ENCODE data around the gene EIF5B. TPM values are rescaled to one million over a fixed set of nuclear protein-coding genes. Genes with fewer than 3 reads are reported as not detected.
"Not testable (repeated sequence)": the region's sequence is repeated elsewhere in the genome, so short reads cannot be mapped to it uniquely, and the experiment has no call there.

The EIF5B gene
- total RNA-seq, 4 donors from 2014 or later: 28.8 to 47.4 (median 42.3) TPM

DNA sequence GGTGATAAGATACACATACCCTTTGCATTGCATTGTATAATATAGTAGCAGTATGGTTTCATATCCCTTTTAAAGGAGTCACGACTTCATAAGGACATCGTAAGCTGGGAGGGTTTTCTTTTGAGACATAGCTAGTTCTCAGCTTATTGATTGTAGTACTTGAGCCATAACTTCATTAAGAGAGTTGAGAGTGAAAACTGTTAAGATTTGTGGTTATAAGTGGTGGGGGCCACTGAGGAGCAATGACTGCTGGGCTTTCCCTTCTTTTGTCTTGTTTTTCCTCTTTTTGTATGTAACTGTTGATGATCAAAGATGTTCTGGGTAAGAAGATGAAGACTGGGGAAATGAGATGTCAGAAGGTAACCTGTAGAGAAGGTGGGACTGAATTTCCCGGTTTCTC, 11.0 kb downstream of the EIF5B start:
- H3K4me3 ChIP-seq: no peak overlapping the region
- no peaks in the 10 kb centered on the region for H3K27me3 ChIP-seq
- TF ChIP-seq EP300 (IDR thresholded peaks at IDR 0.05) (no peak), POLR2A (IDR thresholded peaks at IDR 0.05) (no peak)
- TF ChIP-seq, protein P1, sequence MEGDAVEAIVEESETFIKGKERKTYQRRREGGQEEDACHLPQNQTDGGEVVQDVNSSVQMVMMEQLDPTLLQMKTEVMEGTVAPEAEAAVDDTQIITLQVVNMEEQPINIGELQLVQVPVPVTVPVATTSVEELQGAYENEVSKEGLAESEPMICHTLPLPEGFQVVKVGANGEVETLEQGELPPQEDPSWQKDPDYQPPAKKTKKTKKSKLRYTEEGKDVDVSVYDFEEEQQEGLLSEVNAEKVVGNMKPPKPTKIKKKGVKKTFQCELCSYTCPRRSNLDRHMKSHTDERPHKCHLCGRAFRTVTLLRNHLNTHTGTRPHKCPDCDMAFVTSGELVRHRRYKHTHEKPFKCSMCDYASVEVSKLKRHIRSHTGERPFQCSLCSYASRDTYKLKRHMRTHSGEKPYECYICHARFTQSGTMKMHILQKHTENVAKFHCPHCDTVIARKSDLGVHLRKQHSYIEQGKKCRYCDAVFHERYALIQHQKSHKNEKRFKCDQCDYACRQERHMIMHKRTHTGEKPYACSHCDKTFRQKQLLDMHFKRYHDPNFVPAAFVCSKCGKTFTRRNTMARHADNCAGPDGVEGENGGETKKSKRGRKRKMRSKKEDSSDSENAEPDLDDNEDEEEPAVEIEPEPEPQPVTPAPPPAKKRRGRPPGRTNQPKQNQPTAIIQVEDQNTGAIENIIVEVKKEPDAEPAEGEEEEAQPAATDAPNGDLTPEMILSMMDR (IDR thresholded peaks at IDR 0.05): no peak
- 89% methylated on average over 3 of the region's 3 CpGs for WGBS, 2 donors
- no peaks in the 10 kb centered on the region for H3K9me3 ChIP-seq
- H3K36me3 ChIP-seq: no peaks in the 10 kb centered on the region
- DNase-seq (ENCODE audit: low spot score in 2 of 2): no peak
- peaks cover 0 to 15% (median 2%) of the 10 kb centered on the region in 4 donors for H3K4me1 ChIP-seq
- H3K27ac ChIP-seq: no peak overlapping the region

DNA sequence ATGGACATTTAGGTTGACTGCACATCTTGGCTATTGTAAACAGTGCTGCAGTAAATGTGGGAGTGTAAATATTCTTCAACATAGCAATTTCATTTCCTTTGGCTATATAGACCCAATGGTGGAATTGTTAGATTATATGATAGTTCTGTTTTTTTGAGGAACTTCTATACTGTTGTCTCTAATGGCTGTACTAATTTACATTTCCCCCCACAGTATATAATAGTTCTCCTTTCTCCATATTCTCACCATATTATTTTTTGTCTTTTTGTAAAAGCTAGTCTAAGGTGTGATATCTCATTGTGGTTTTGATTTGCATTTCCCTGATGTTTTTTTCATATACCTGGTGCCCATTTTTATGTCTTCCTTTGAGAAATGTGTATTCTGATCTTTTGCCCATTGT, 13.0 kb downstream of the EIF5B start:
- TF ChIP-seq POLR2A (IDR thresholded peaks at IDR 0.05) (no peak), EP300 (IDR thresholded peaks at IDR 0.05) (no peak)
- TF ChIP-seq, protein P1 (IDR thresholded peaks at IDR 0.05): no peak
- no peak for DNase-seq (ENCODE audit: low spot score in 2 of 2)

GRCh38 chr2:99354070-99354469, 16.9 kb downstream of the EIF5B start:
- no peak overlapping the region for H3K27ac ChIP-seq
- WGBS, 2 donors: 73 to 83% methylated on average over 1 of the region's 1 CpG
- peaks cover 0 to 13% (median 0%) of the 10 kb centered on the region in 4 donors for H3K4me1 ChIP-seq
- no peaks in the 10 kb centered on the region for H3K36me3 ChIP-seq
- DNase-seq (ENCODE audit: low spot score in 2 of 2): no peak
- no peaks in the 10 kb centered on the region for H3K27me3 ChIP-seq
- H3K9me3 ChIP-seq: no peaks in the 10 kb centered on the region
- TF ChIP-seq, protein P1 (IDR thresholded peaks at IDR 0.05): no peak
- TF ChIP-seq POLR2A (IDR thresholded peaks at IDR 0.05) (no peak), EP300 (IDR thresholded peaks at IDR 0.05) (no peak)
- no peak overlapping the region for H3K4me3 ChIP-seq

More for the DNA sequence above, 13.0 kb downstream of the EIF5B start:
- Histone ChIP-seq H3K27ac (no peak overlapping the region), H3K4me3 (no peak overlapping the region), H3K27me3 (no peaks in the 10 kb centered on the region), H3K9me3 (no peaks in the 10 kb centered on the region), H3K4me1 (peaks cover 0 to 9% (median 2%) of the 10 kb centered on the region in 4 donors), H3K36me3 (no peaks in the 10 kb centered on the region)

DNA sequence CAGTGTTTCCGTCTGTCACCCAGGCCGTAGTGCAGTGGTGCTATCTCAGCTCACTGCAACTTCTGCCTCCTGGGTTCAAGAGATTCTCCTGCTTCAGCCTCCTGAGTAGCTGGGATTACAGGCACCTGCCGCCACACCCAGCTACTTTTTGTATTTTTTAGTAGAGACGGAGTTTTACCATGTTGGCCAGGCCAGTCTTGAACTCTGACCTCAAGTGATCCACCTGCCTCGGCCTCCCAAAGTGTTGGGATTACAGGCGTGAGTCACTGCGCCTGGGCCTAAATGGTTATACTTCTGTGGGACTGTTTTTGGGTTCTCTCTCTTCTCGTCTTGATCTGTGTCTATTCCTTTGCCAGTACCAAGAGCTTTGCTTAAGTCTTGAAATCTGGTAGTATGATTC, 17.6 kb downstream of the EIF5B start:
- not testable (repeated sequence) for H3K36me3 ChIP-seq; H3K9me3 ChIP-seq; DNase-seq (ENCODE audit: low spot score in 2 of 2); H3K4me1 ChIP-seq; H3K27me3 ChIP-seq; H3K4me3 ChIP-seq; H3K27ac ChIP-seq
- WGBS, 2 donors: 90 to 97% methylated on average over 8 of the region's 8 CpGs

- peaks cover 0 to 5% (median 0%) of the 10 kb centered on the region in 3 donors for H3K36me3 ChIP-seq
- DNase-seq (ENCODE audit: low spot score in 2 of 2): no peak
- H3K27ac ChIP-seq: no peak overlapping the region
- H3K9me3 ChIP-seq: no peaks in the 10 kb centered on the region
- H3K27me3 ChIP-seq: no peaks in the 10 kb centered on the region
- H3K4me3 ChIP-seq: no peak overlapping the region
- no peak for TF ChIP-seq EP300 (IDR thresholded peaks at IDR 0.05)
- TF ChIP-seq, protein P1 (IDR thresholded peaks at IDR 0.05): no peak
- peaks cover 0 to 6% (median 0%) of the 10 kb centered on the region in 4 donors for H3K4me1 ChIP-seq
These were observed 19.7 kb downstream of the EIF5B start for GRCh38 chr2:99356853-99357252.

- DNase-seq (ENCODE audit: low spot score in 2 of 2): no peak
- Histone ChIP-seq H3K4me1 (no peaks in the 10 kb centered on the region), H3K27ac (no peak overlapping the region), H3K36me3 (peaks cover 3 to 91% (median 11%) of the 10 kb centered on the region in 3 donors), H3K4me3 (no peak overlapping the region), H3K27me3 (no peaks in the 10 kb centered on the region), H3K9me3 (no peaks in the 10 kb centered on the region)
- TF ChIP-seq EP300 (IDR thresholded peaks at IDR 0.05): no peak
- 31 to 49% methylated on average over 2 of the region's 2 CpGs for WGBS, 2 donors
These were observed 28.5 kb downstream of the EIF5B start for GRCh38 chr2:99365661-99366060.

DNA sequence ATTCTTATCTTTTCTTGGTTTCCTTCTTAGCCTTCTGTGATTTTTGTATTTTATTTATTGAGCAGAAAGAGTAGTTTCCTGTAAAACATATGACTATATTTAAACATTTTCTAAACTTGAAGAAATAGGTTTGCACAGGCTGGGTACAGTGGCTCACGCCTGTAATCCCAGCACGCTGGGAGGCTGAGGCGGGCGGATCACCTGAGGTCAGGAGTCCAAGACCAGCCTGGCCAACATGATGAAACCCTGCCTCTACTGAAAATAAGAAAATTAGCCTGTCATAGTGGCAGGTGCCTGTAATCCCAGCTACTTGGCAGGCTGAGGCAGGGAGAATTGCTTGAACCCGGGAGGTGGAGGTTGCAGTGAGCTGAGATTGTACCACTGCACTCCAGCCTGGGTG, 31.7 kb downstream of the EIF5B start:
- H3K4me3 ChIP-seq; DNase-seq (ENCODE audit: low spot score in 2 of 2); H3K27ac ChIP-seq; H3K9me3 ChIP-seq; H3K27me3 ChIP-seq; H3K4me1 ChIP-seq: not testable (repeated sequence)
- WGBS, 2 donors: 98% methylated on average over 5 of the region's 5 CpGs
- H3K36me3 ChIP-seq: peaks cover 3 to 100% (median 10%) of the 10 kb centered on the region in 3 donors

Measured in tibial nerve (tissue), 4 donors.